GM12878 (cell line): ENCODE results near the gene GRIK2. TPM values are rescaled to one million over a fixed set of nuclear protein-coding genes. Genes with fewer than 3 reads are reported as not detected.

Experiments used
- ATAC-seq: fragments of 200-7000 bp; cut with Tn5 transposase; 3 replicates; pipeline ENCODE4 v1.9.1; 2020; ENCODE audit warnings: mild to moderate bottlenecking, moderate library complexity
- BruUV-seq: library from RNA; stranded (reverse); fragments of 400-500 nt; replicated peaks from 2 replicates; lab custom pipeline; 2021; lab: Mats Ljungman, UMichigan
- CTCF ChIA-PET: fragments of 300-600 bp; sonication (Branson Sonifier 250); formaldehyde crosslinking; extraction: SDS; loops from one replicate; lab custom pipeline; 2021; ENCODE audit warnings: inconsistent platforms; lab: Yijun Ruan, JAX
- POLR2A ChIA-PET: fragments of 350-600 bp; formaldehyde crosslinking; extraction: SDS; loops from one replicate; lab custom pipeline; 2021; ENCODE audit warnings: inconsistent platforms; lab: Charles Lee
- RAD21 ChIA-PET: fragments of 300-600 bp; sonication (Branson Sonifier 250); formaldehyde crosslinking; loops from one replicate; lab custom pipeline; 2023; ENCODE audit warnings: antibody characterized with exemption; ENCODE audit not compliant: unreplicated experiment; lab: Charles Lee
- SMC1A ChIA-PET: fragments of 300-600 bp; sonication (Branson Sonifier 250); formaldehyde crosslinking; loops from one replicate; lab custom pipeline; 2023; ENCODE audit not compliant: unreplicated experiment, uncharacterized antibody; lab: Charles Lee
- DNase-seq: peaks from one replicate; pipeline ENCODE4 v3.0.0-alpha.2; 2011; ENCODE audit warnings: low read depth, low spot score
- FAIRE-seq: peaks from 3 replicates; lab custom pipeline; 2011; peaks lifted over from hg19 to GRCh38; lab: Jason Lieb, UNC
- H2AFZ ChIP-seq: 2 replicates; pipeline ENCODE4 v1.6.0; 2011; ENCODE audit warnings: low read depth, low read length, control low read depth; ENCODE audit not compliant: control insufficient read depth
- H3K27ac ChIP-seq: 2 replicates; pipeline ENCODE4 v1.5.1; 2011; ENCODE audit warnings: control low read depth; ENCODE audit not compliant: control insufficient read depth, insufficient read depth
- H3K27me3 ChIP-seq, 2 experiments: replicated peaks in 1 of 2; 2 replicates each; pipeline versions ENCODE4 v1.6.0 to v1.6.1; 2011; ENCODE audit warnings: low read length in 1 of 2; ENCODE audit not compliant: control insufficient read depth in 2 of 2, insufficient read depth in 2 of 2
- H3K36me3 ChIP-seq, 2 experiments: 2 replicates each; pipeline ENCODE4 v1.5.1; 2011; ENCODE audit warnings: low read length in 1 of 2; ENCODE audit not compliant: control insufficient read depth in 2 of 2, insufficient read depth in 2 of 2
- H3K4me1 ChIP-seq: 2 replicates; pipeline ENCODE4 v1.6.1; 2011; ENCODE audit warnings: mild to moderate bottlenecking, low read length, moderate library complexity, mixed read lengths; ENCODE audit not compliant: control insufficient read depth, insufficient read depth
- H3K4me2 ChIP-seq: 2 replicates; pipeline ENCODE4 v1.6.0; 2011; ENCODE audit warnings: control low read depth; ENCODE audit not compliant: control insufficient read depth, insufficient read depth
- H3K4me3 ChIP-seq: fragments of 200-600 bp; sonication (generic); 2 replicates; pipeline ENCODE4 v1.5.1; 2016
- H3K79me2 ChIP-seq: 2 replicates; pipeline ENCODE4 v1.6.0; 2011; ENCODE audit warnings: low read length; ENCODE audit not compliant: control insufficient read depth, insufficient read depth
- H3K9ac ChIP-seq: 2 replicates; pipeline ENCODE4 v1.8.0; 2011; ENCODE audit warnings: low read length, control low read depth, mixed read lengths; ENCODE audit not compliant: control insufficient read depth, insufficient read depth
- H3K9me3 ChIP-seq: replicated peaks from 3 replicates; pipeline ENCODE4 v1.5.1; 2011; ENCODE audit warnings: mild to moderate bottlenecking, low read length; ENCODE audit not compliant: control insufficient read depth, insufficient read depth
- H4K20me1 ChIP-seq: 2 replicates; pipeline ENCODE4 v1.6.0; 2011; ENCODE audit not compliant: control insufficient read depth, insufficient read depth
- FOS ChIP-seq: IDR thresholded peaks from 3 replicates; pipeline ENCODE4 v1.6.1; 2011; ENCODE audit warnings: borderline replicate concordance; ENCODE audit not compliant: insufficient read length; ENCODE audit errors: extremely low read depth
- MEF2B ChIP-seq: fragments of 450-650 bp; IDR thresholded peaks from 2 replicates; pipeline ENCODE4 v1.6.1; 2018; ENCODE audit warnings: mild to moderate bottlenecking, moderate library complexity; ENCODE audit not compliant: partially characterized antibody, poor library complexity, severe bottlenecking
- NFXL1 ChIP-seq: fragments of 450-650 bp; IDR thresholded peaks from 2 replicates; pipeline ENCODE4 v1.6.1; 2017; ENCODE audit warnings: antibody characterized with exemption, mild to moderate bottlenecking, borderline replicate concordance
- POLR2AphosphoS5 ChIP-seq: IDR thresholded peaks from 2 replicates; pipeline ENCODE4 v1.6.1; 2011; ENCODE audit warnings: mild to moderate bottlenecking, low read length, inconsistent platforms
- ZNF24 ChIP-seq: fragments of 450-650 bp; IDR thresholded peaks from 2 replicates; pipeline ENCODE4 v1.6.1; 2017; ENCODE audit warnings: antibody characterized with exemption, mild to moderate bottlenecking
- in situ Hi-C: fragments of 300-500 bp; cut with MboI; formaldehyde crosslinking; loops from 9 replicates; pipeline ENCODE4 v1.14.3; 2018; ENCODE audit warnings: mixed read lengths
- intact Hi-C: fragments of 100-400 bp; cut with micrococcal nuclease; formaldehyde crosslinking; loops from one replicate; pipeline ENCODE4 v1.14.2; 2022; ENCODE audit not compliant: unreplicated experiment
- polyA plus RNA-seq, 11 experiments: library from polyadenylated mRNA; depleted of rRNA in 4 of 11; unstranded in 6 of 11; stranded (reverse) in 5 of 11; fragments of >200 nt; fragmentation: Nextera tagmentation in 4 of 11; fragmentation: Illumina TruSeq in 1 of 11; extraction: Ambion mirVana in 4 of 11; extraction: Trizol in 1 of 11; gene quantifications; 1 replicate in 1 of 11; 2 replicates in 10 of 11; pipeline versions ENCODE4 v1.2.1 to v1.2.3, GENCODE V29; 2011 to 2016; ENCODE audit warnings: inconsistent platforms in 2 of 11, missing spikeins in 2 of 11, low read depth in 1 of 11
- total RNA-seq, 4 experiments: library from RNA; depleted of rRNA in 3 of 4; stranded (reverse); fragments of >200 nt in 3 of 4; fragmentation: Illumina TruSeq in 1 of 4; extraction: Trizol in 1 of 4; gene quantifications; 2 replicates each; pipeline versions ENCODE4 v1.2.1 to v1.2.3, GENCODE V29; 2013 to 2021
- TF ChIP-seq, protein P1 (sequence below): fragments of 450-650 bp; IDR thresholded peaks from 2 replicates; pipeline ENCODE4 v1.6.1; 2016; ENCODE audit warnings: mild to moderate bottlenecking, moderate library complexity, borderline replicate concordance

Gene GRIK2
- total and polyA plus RNA-seq, 10 of the 15 experiments (the other 5 are each of a cell fraction or from before 2014, with no cell fraction given) = not detected

DNA sequence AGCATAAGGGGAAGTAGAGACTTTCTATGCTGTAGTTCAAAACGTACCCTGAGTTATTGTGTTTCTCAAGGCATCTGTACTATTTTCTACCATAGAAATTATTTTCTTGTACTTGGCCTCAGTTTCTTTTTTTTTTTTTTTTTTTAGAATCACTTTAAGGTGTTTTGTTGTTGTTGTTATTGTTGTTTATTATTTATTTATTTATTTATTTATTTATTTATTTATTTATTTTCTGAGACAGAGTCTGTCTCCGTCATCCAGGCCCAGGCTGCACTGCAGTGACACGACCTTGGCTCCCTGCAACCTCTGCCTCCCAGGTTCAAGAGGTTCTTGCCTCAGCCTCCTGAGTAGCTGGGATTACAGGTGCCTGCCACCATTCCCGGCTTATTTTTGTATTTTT, 179.1 kb downstream of the GRIK2 start (continued):
- TF ChIP-seq, protein P1, sequence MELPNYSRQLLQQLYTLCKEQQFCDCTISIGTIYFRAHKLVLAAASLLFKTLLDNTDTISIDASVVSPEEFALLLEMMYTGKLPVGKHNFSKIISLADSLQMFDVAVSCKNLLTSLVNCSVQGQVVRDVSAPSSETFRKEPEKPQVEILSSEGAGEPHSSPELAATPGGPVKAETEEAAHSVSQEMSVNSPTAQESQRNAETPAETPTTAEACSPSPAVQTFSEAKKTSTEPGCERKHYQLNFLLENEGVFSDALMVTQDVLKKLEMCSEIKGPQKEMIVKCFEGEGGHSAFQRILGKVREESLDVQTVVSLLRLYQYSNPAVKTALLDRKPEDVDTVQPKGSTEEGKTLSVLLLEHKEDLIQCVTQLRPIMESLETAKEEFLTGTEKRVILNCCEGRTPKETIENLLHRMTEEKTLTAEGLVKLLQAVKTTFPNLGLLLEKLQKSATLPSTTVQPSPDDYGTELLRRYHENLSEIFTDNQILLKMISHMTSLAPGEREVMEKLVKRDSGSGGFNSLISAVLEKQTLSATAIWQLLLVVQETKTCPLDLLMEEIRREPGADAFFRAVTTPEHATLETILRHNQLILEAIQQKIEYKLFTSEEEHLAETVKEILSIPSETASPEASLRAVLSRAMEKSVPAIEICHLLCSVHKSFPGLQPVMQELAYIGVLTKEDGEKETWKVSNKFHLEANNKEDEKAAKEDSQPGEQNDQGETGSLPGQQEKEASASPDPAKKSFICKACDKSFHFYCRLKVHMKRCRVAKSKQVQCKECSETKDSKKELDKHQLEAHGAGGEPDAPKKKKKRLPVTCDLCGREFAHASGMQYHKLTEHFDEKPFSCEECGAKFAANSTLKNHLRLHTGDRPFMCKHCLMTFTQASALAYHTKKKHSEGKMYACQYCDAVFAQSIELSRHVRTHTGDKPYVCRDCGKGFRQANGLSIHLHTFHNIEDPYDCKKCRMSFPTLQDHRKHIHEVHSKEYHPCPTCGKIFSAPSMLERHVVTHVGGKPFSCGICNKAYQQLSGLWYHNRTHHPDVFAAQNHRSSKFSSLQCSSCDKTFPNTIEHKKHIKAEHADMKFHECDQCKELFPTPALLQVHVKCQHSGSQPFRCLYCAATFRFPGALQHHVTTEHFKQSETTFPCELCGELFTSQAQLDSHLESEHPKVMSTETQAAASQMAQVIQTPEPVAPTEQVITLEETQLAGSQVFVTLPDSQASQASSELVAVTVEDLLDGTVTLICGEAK = no peak
- TF ChIP-seq FOS = no peak
- TF ChIP-seq, all 136 proteins: peak for 0

DNA sequence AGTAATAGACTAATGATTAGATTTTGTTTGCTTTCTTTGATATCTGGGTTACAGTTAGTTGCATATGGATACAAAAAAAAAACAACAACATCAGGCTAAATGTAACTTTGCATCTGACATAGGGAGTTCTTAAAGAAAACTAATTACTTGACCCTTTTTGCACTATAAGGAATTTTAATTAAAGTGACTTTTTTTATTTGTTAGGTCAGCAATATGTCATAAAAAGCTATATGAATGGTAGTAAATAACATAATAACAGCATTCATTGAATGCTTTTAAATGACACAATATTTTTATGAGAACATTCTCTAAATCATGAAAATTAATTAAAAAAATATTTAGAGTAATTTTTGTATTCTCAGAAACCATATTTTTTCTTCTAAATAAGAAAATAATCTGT, 183.6 kb downstream of the GRIK2 start:
- no peak overlapping the region for H3K4me2 ChIP-seq
- no peaks in the 10 kb centered on the region for H3K36me3 ChIP-seq
- FAIRE-seq = no peak
- no peaks in the 10 kb centered on the region for H3K79me2 ChIP-seq
- ChIA-PET CTCF (no interaction called here), POLR2A (no interaction called here), SMC1A (no interaction called here), RAD21 (no interaction called here)
- no peak overlapping the region for H3K9ac ChIP-seq
- no peak for ATAC-seq
- BruUV-seq = no TSS peak
- no peaks in the 10 kb centered on the region for H3K4me1 ChIP-seq
- no peak for TF ChIP-seq MEF2B
- TF ChIP-seq POLR2AphosphoS5 = no peak
- no peak for TF ChIP-seq NFXL1
- TF ChIP-seq ZNF24 = no peak
- H2AFZ ChIP-seq = no peak overlapping the region
- no peak for DNase-seq
- intact Hi-C loops = no loop called here
- no peaks in the 10 kb centered on the region for H3K9me3 ChIP-seq
- no peaks in the 10 kb centered on the region; a peak in 1 of 4 replicates for H3K27me3 ChIP-seq
- H4K20me1 ChIP-seq = no peaks in the 10 kb centered on the region
- in situ Hi-C loops = no loop called here
- H3K27ac ChIP-seq = no peak overlapping the region
- H3K4me3 ChIP-seq = no peak overlapping the region
